MM.1S (cell line): ENCODE data around the gene TRAPPC8.

Experiments
- EZH2 ChIP-seq: fragments of 300-600 bp; sonication (generic); optimal IDR thresholded peaks from 2 replicates; pipeline ENCODE3; 2017; ENCODE audit warnings: low read depth, mild to moderate bottlenecking, antibody characterized with exemption, low read length, mixed read lengths
- TF ChIP-seq, protein P1 (sequence below): fragments of 300-600 bp; sonication (generic); IDR thresholded peaks from 2 replicates; pipeline ENCODE4 v1.5.1; 2016; ENCODE audit warnings: antibody characterized with exemption, low read length, mixed read lengths

DNA sequence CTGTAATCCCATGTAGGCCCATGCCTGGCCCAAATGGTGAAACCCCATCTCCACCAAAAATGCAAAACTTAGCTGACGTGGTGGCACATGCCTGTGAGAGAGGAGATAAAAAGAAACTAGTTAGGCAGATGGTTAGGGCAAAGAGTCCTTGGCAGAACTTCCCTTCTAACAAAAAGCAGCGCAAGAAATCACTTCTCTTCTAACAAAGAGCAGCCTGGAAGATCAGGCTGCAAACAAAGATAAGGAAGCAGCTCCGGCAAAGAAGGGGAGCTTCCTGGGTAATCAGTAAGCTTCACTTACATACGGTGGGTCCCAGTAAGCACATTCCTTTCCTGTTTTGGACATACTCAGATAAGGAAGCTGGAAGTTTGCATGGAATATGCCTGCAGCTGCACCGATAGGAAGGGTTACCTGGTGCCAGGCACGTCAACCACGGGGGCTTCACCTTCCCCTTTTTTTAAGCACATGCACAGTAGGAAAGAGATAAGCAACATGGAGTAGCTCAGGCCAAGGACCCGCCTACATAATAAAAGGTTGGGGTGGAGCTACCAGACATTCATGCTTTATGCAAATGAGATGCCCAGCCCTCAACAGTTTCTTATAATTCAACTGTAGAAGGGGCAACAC, 121.3 kb downstream of the TRAPPC8 start:
- TF ChIP-seq, protein P1, sequence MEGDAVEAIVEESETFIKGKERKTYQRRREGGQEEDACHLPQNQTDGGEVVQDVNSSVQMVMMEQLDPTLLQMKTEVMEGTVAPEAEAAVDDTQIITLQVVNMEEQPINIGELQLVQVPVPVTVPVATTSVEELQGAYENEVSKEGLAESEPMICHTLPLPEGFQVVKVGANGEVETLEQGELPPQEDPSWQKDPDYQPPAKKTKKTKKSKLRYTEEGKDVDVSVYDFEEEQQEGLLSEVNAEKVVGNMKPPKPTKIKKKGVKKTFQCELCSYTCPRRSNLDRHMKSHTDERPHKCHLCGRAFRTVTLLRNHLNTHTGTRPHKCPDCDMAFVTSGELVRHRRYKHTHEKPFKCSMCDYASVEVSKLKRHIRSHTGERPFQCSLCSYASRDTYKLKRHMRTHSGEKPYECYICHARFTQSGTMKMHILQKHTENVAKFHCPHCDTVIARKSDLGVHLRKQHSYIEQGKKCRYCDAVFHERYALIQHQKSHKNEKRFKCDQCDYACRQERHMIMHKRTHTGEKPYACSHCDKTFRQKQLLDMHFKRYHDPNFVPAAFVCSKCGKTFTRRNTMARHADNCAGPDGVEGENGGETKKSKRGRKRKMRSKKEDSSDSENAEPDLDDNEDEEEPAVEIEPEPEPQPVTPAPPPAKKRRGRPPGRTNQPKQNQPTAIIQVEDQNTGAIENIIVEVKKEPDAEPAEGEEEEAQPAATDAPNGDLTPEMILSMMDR, result no peak
- no peak for TF ChIP-seq EZH2
